ENCODE results near the gene IL17B. TPM values are rescaled to one million over a fixed set of nuclear protein-coding genes. Genes with fewer than 3 reads are reported as not detected.
"Not testable (repeated sequence)": the region's sequence is repeated elsewhere in the genome, so short reads cannot be mapped to it uniquely, and the experiment has no call there.

Gene IL17B
- total RNA-seq, 1 experiment from 2014 or later = not detected

GRCh38 chr5:149391524-149391923 lies 12.4 kb upstream of the IL17B start:
- Mint-ChIP-seq H3K27ac (ENCODE audit: low read depth, unreplicated experiment) (no peak overlapping the region), H3K36me3 (ENCODE audit: insufficient read depth, unreplicated experiment) (no peaks in the 10 kb centered on the region), H3K4me3 (ENCODE audit: unreplicated experiment) (no peak overlapping the region), H3K9me3 (ENCODE audit: unreplicated experiment) (no peaks in the 10 kb centered on the region), H3K27me3 (ENCODE audit: insufficient read depth, unreplicated experiment) (no peaks in the 10 kb centered on the region), H3K4me1 (ENCODE audit: insufficient read depth, unreplicated experiment) (no peaks in the 10 kb centered on the region)
- POLR2A ChIA-PET = interaction anchor here (0.6 to 1.1 kb wide), 2 partner anchors 9 to 28 kb away, joined by 3 read pairs; no protein-coding TSS in a partner anchor
- BruUV-seq (replicated peaks) = no TSS peak
- no peak for TF ChIP-seq CTCF (IDR thresholded peaks at IDR 0.05; ENCODE audit: unreplicated experiment)
- intact Hi-C loops (cut with micrococcal nuclease) = no loop called here
- CTCF ChIA-PET = interaction anchor here (0.6 to 27.0 kb wide), 9 partner anchors 9 to 173 kb away, joined by 3 to 662 read pairs (median 3); no protein-coding TSS in a partner anchor
- DNase-seq (ENCODE audit: unreplicated experiment) = no peak

GRCh38 chr5:149391076-149391475 lies 12.0 kb upstream of the IL17B start:
- ChIA-PET POLR2A (interaction anchor here (0.6 to 1.1 kb wide), 4 partner anchors 9 to 105 kb away, joined by 3 to 4 read pairs (median 3); no protein-coding TSS in a partner anchor), CTCF (interaction anchor here (0.6 to 27.0 kb wide), 12 partner anchors 9 to 174 kb away, joined by 3 to 662 read pairs (median 5); no protein-coding TSS in a partner anchor)
- intact Hi-C loops (cut with micrococcal nuclease); H3K9me3 Mint-ChIP-seq (ENCODE audit: unreplicated experiment); H3K4me1 Mint-ChIP-seq (ENCODE audit: insufficient read depth, unreplicated experiment); BruUV-seq (replicated peaks); H3K4me3 Mint-ChIP-seq (ENCODE audit: unreplicated experiment); H3K36me3 Mint-ChIP-seq (ENCODE audit: insufficient read depth, unreplicated experiment); H3K27ac Mint-ChIP-seq (ENCODE audit: low read depth, unreplicated experiment); DNase-seq (ENCODE audit: unreplicated experiment); H3K27me3 Mint-ChIP-seq (ENCODE audit: insufficient read depth, unreplicated experiment): not testable (repeated sequence)

GRCh38 chr5:149389552-149390495 lies 10.7 kb upstream of the IL17B start:
- no peaks in the 10 kb centered on the region for H3K9me3 Mint-ChIP-seq (ENCODE audit: unreplicated experiment)
- no peaks in the 10 kb centered on the region for H3K4me1 Mint-ChIP-seq (ENCODE audit: insufficient read depth, unreplicated experiment)
- H3K36me3 Mint-ChIP-seq (ENCODE audit: insufficient read depth, unreplicated experiment) = no peaks in the 10 kb centered on the region
- intact Hi-C loops (cut with micrococcal nuclease) = no loop called here
- no TSS peak for BruUV-seq (replicated peaks)
- no peaks in the 10 kb centered on the region for H3K27me3 Mint-ChIP-seq (ENCODE audit: insufficient read depth, unreplicated experiment)
- ChIA-PET CTCF (interaction anchor here (0.6 to 27.0 kb wide), 12 partner anchors 7 to 209 kb away, joined by 3 to 662 read pairs (median 6); no protein-coding TSS in a partner anchor), POLR2A (interaction anchor here (0.9 kb wide), 1 partner anchor 106 kb away, joined by 4 read pairs; no protein-coding TSS in a partner anchor)
- no peak for TF ChIP-seq CTCF (IDR thresholded peaks at IDR 0.05; ENCODE audit: unreplicated experiment)
- no peak overlapping the region for H3K27ac Mint-ChIP-seq (ENCODE audit: low read depth, unreplicated experiment)
- DNase-seq (ENCODE audit: unreplicated experiment) = no peak
- no peak overlapping the region for H3K4me3 Mint-ChIP-seq (ENCODE audit: unreplicated experiment)

GRCh38 chr5:149388498-149389190 lies 9.6 kb upstream of the IL17B start:
- no peaks in the 10 kb centered on the region for H3K27me3 Mint-ChIP-seq (ENCODE audit: insufficient read depth, unreplicated experiment)
- POLR2A ChIA-PET = no interaction called here
- no peak for TF ChIP-seq CTCF (IDR thresholded peaks at IDR 0.05; ENCODE audit: unreplicated experiment)
- BruUV-seq (replicated peaks) = no TSS peak
- H3K36me3 Mint-ChIP-seq (ENCODE audit: insufficient read depth, unreplicated experiment) = no peaks in the 10 kb centered on the region
- no peak for DNase-seq (ENCODE audit: unreplicated experiment)
- CTCF ChIA-PET = interaction anchor here (0.6 to 27.0 kb wide), 8 partner anchors 11 to 412 kb away, joined by 3 to 662 read pairs (median 11); no protein-coding TSS in a partner anchor
- intact Hi-C loops (cut with micrococcal nuclease) = no loop called here
- H3K9me3 Mint-ChIP-seq (ENCODE audit: unreplicated experiment) = no peaks in the 10 kb centered on the region
- H3K4me1 Mint-ChIP-seq (ENCODE audit: insufficient read depth, unreplicated experiment) = no peaks in the 10 kb centered on the region
- no peak overlapping the region for H3K4me3 Mint-ChIP-seq (ENCODE audit: unreplicated experiment)
- H3K27ac Mint-ChIP-seq (ENCODE audit: low read depth, unreplicated experiment) = no peak overlapping the region

All from MCF 10A (cell line).